Measurements from ENCODE around the gene GALNT2. TPM values are rescaled to one million over a fixed set of nuclear protein-coding genes. Genes with fewer than 3 reads are reported as not detected.

GALNT2 gene
- total and polyA plus RNA-seq, 7 donors = 8.4 to 43.8 (median 37.1) TPM

GRCh38 chr1:230170153-230170547 lies 103.1 kb downstream of the GALNT2 start:
- H3K27ac ChIP-seq = peak overlapping the region; percentile 25 to 63 (median 46)
- no peaks in the 10 kb centered on the region for H3K36me3 ChIP-seq
- peaks cover 0 to 15% (median 8%) of the 10 kb centered on the region in 4 donors for H3K4me1 ChIP-seq
- 79 to 97% methylated on average over 1 of the region's 1 CpG for WGBS, 2 donors
- peak overlapping the region in 2 of 4 donors; percentile 8 to 21 for H3K4me3 ChIP-seq
- TF ChIP-seq CTCF (IDR thresholded peaks at IDR 0.05) (no peak), POLR2AphosphoS5 (IDR thresholded peaks at IDR 0.05) (no peak), EP300 (IDR thresholded peaks at IDR 0.05) (no peak), POLR2A (IDR thresholded peaks at IDR 0.05) (no peak)
- intact Hi-C loops (cut with DNase I) = no loop called here
- DNase-seq = no peak
- H3K9me3 ChIP-seq = no peaks in the 10 kb centered on the region
- H3K27me3 ChIP-seq = no peaks in the 10 kb centered on the region

- TF ChIP-seq POLR2A (IDR thresholded peaks at IDR 0.05) (no peak), POLR2AphosphoS5 (IDR thresholded peaks at IDR 0.05) (no peak), EP300 (IDR thresholded peaks at IDR 0.05) (no peak), CTCF (IDR thresholded peaks at IDR 0.05) (no peak)
- Histone ChIP-seq H3K4me1 (peaks cover 0 to 15% (median 7%) of the 10 kb centered on the region in 4 donors), H3K4me3 (no peak overlapping the region), H3K27ac (peak overlapping the region in 2 of 4 donors; percentile 15 to 63), H3K36me3 (no peaks in the 10 kb centered on the region), H3K9me3 (no peaks in the 10 kb centered on the region), H3K27me3 (no peaks in the 10 kb centered on the region)
- intact Hi-C loops (cut with DNase I) = no loop called here
- DNase-seq = no peak
- 88 to 93% methylated on average over 2 of the region's 2 CpGs for WGBS, 2 donors
These were observed 103.6 kb downstream of the GALNT2 start for GRCh38 chr1:230170622-230171021.

GRCh38 chr1:230171356-230172015 lies 104.4 kb downstream of the GALNT2 start:
- no peak overlapping the region for H3K4me3 ChIP-seq
- no peaks in the 10 kb centered on the region for H3K36me3 ChIP-seq
- no peaks in the 10 kb centered on the region for H3K27me3 ChIP-seq
- no peak for TF ChIP-seq POLR2AphosphoS5 (IDR thresholded peaks at IDR 0.05)
- TF ChIP-seq POLR2A (IDR thresholded peaks at IDR 0.05) = no peak
- TF ChIP-seq CTCF (IDR thresholded peaks at IDR 0.05) = no peak
- no peak for TF ChIP-seq EP300 (IDR thresholded peaks at IDR 0.05)
- peaks cover 0 to 15% (median 11%) of the 10 kb centered on the region in 4 donors for H3K4me1 ChIP-seq
- H3K9me3 ChIP-seq = no peaks in the 10 kb centered on the region
- peak; percentile 7 for DNase-seq
- WGBS, 2 donors = 88 to 92% methylated on average over 5 of the region's 5 CpGs
- intact Hi-C loops (cut with DNase I) = no loop called here
- peak overlapping the region in 1 of 4 donors; percentile 15 for H3K27ac ChIP-seq

GRCh38 chr1:230172016-230172537 lies 105.0 kb downstream of the GALNT2 start:
- DNase-seq = peak; percentile 37
- Histone ChIP-seq H3K27ac (no peak overlapping the region), H3K9me3 (no peaks in the 10 kb centered on the region), H3K27me3 (no peaks in the 10 kb centered on the region), H3K4me1 (peaks cover 0 to 19% (median 15%) of the 10 kb centered on the region in 4 donors), H3K36me3 (no peaks in the 10 kb centered on the region), H3K4me3 (no peak overlapping the region)
- intact Hi-C loops (cut with DNase I) = no loop called here
- TF ChIP-seq CTCF (IDR thresholded peaks at IDR 0.05) (no peak), POLR2A (IDR thresholded peaks at IDR 0.05) (no peak), POLR2AphosphoS5 (IDR thresholded peaks at IDR 0.05) (no peak), EP300 (IDR thresholded peaks at IDR 0.05) (no peak)
- WGBS, 2 donors = 85 to 90% methylated on average over 7 of the region's 7 CpGs
